ENCODE data around the gene ERC2.

The ERC2 gene

GRCh38 chr3:56424336-56424735 is 43.9 kb downstream of the ERC2 start:
- no peak for DNase-seq

- no peak for DNase-seq
Observed at GRCh38 chr3:56423661-56424099, 44.6 kb downstream of the ERC2 start.

GRCh38 chr3:56422316-56422715 is 46.0 kb downstream of the ERC2 start:
- no peak for DNase-seq

- DNase-seq, result no peak
Observed at GRCh38 chr3:56421205-56421604, 47.1 kb downstream of the ERC2 start.

- no peak for DNase-seq
Observed at GRCh38 chr3:56415652-56416051, 52.6 kb downstream of the ERC2 start.

- no peak for DNase-seq
Observed at GRCh38 chr3:56413911-56414310, 54.4 kb downstream of the ERC2 start.

GRCh38 chr3:56411166-56411565 is 57.1 kb downstream of the ERC2 start:
- DNase-seq, result no peak

- DNase-seq, result no peak
Observed at GRCh38 chr3:56410576-56410975, 57.7 kb downstream of the ERC2 start.

- DNase-seq, result no peak
Observed at GRCh38 chr3:56409790-56410189, 58.5 kb downstream of the ERC2 start.

GRCh38 chr3:56408761-56409196 is 59.5 kb downstream of the ERC2 start:
- no peak for DNase-seq

GRCh38 chr3:56406826-56407515 is 61.3 kb downstream of the ERC2 start:
- DNase-seq, result no peak

GRCh38 chr3:56404884-56405283 is 63.4 kb downstream of the ERC2 start:
- DNase-seq, result no peak

- no peak for DNase-seq
Observed at GRCh38 chr3:56398659-56399058, 69.6 kb downstream of the ERC2 start.

- no peak for DNase-seq
Observed at GRCh38 chr3:56397798-56398197, 70.5 kb downstream of the ERC2 start.

- DNase-seq, result no peak
Observed at GRCh38 chr3:56389183-56389830, 79.0 kb downstream of the ERC2 start.

- DNase-seq, result no peak
Observed at GRCh38 chr3:56383092-56383491, 85.2 kb downstream of the ERC2 start.

GRCh38 chr3:56379723-56380287 is 88.5 kb downstream of the ERC2 start:
- DNase-seq, result no peak

GRCh38 chr3:56375654-56376053 is 92.6 kb downstream of the ERC2 start:
- no peak for DNase-seq

- DNase-seq, result no peak
Observed at GRCh38 chr3:56373386-56373785, 94.9 kb downstream of the ERC2 start.

- no peak for DNase-seq
Observed at GRCh38 chr3:56370991-56371775, 97.1 kb downstream of the ERC2 start.

GRCh38 chr3:56369914-56370313 is 98.4 kb downstream of the ERC2 start:
- no peak for DNase-seq

- no peak for DNase-seq
Observed at GRCh38 chr3:56368846-56369245, 99.4 kb downstream of the ERC2 start.

GRCh38 chr3:56366641-56367162 is 101.6 kb downstream of the ERC2 start:
- no peak for DNase-seq

Data from NCI-H1048 (cell line).